WTC11 (cell line): Measurements from ENCODE around the gene TAS1R2. TPM values are rescaled to one million over a fixed set of nuclear protein-coding genes. Genes with fewer than 3 reads are reported as not detected.

ENCODE experiments used
- ATAC-seq: fragments of 200-7000 bp; cut with Tn5 transposase; 2 replicates; pipeline ENCODE4 v1.10.0; 2021; ENCODE audit warnings: mild to moderate bottlenecking, moderate library complexity
- CTCF ChIA-PET: fragments of 300-600 bp; sonication (Branson Sonifier 250); formaldehyde crosslinking; loops from one replicate; lab custom pipeline; 2021; ENCODE audit warnings: antibody characterized with exemption; lab: Charles Lee
- POLR2A ChIA-PET: fragments of 350-600 bp; sonication (Branson Sonifier 250); formaldehyde crosslinking; loops from one replicate; lab custom pipeline; 2021; ENCODE audit warnings: antibody characterized with exemption; lab: Charles Lee
- DNase-seq: peaks from one replicate; pipeline ENCODE4 v3.0.0; 2021; ENCODE audit warnings: low spot score
- H3K27ac Mint-ChIP-seq: 2 replicates; pipeline ENCODE4 v1.8.0; 2021; ENCODE audit warnings: mixed read lengths
- H3K27me3 Mint-ChIP-seq: 2 replicates; pipeline ENCODE4 v1.8.0; 2021; ENCODE audit warnings: low read depth, mild to moderate bottlenecking, moderate library complexity, mixed read lengths
- H3K36me3 Mint-ChIP-seq: 2 replicates; pipeline ENCODE4 v1.8.0; 2021; ENCODE audit warnings: mixed read lengths
- H3K4me1 Mint-ChIP-seq: 2 replicates; pipeline ENCODE4 v1.8.0; 2022; ENCODE audit warnings: mixed read lengths
- H3K4me3 Mint-ChIP-seq: 2 replicates; pipeline ENCODE4 v1.8.0; 2021; ENCODE audit warnings: mild to moderate bottlenecking, moderate library complexity, mixed read lengths
- H3K9me3 Mint-ChIP-seq: 2 replicates; pipeline ENCODE4 v1.8.0; 2021; ENCODE audit warnings: mixed read lengths
- ATF6 ChIP-seq: sonication (generic); formaldehyde crosslinking; IDR thresholded peaks from 2 replicates; pipeline ENCODE4 v1.8.1; 2023; ENCODE audit warnings: mild to moderate bottlenecking, missing genetic modification reagents
- CBFB ChIP-seq: sonication (generic); formaldehyde crosslinking; IDR thresholded peaks from 2 replicates; pipeline ENCODE4 v1.8.1; 2022; ENCODE audit warnings: mild to moderate bottlenecking, low read depth, missing genetic modification reagents
- CREM ChIP-seq: sonication (generic); formaldehyde crosslinking; IDR thresholded peaks from 2 replicates; pipeline ENCODE4 v1.8.1; 2022; ENCODE audit warnings: mild to moderate bottlenecking, missing genetic modification reagents, moderate library complexity
- ELF4 ChIP-seq: sonication (generic); formaldehyde crosslinking; IDR thresholded peaks from 2 replicates; pipeline ENCODE4 v1.8.1; 2022; ENCODE audit warnings: low read depth, mild to moderate bottlenecking, moderate library complexity, missing genetic modification reagents
- FOXP1 ChIP-seq: sonication (generic); formaldehyde crosslinking; IDR thresholded peaks from 2 replicates; pipeline ENCODE4 v1.8.0; 2022; ENCODE audit warnings: missing genetic modification reagents, mild to moderate bottlenecking, moderate library complexity, borderline replicate concordance
- FOXP4 ChIP-seq: sonication (generic); formaldehyde crosslinking; IDR thresholded peaks from 2 replicates; pipeline ENCODE4 v1.8.0; 2022; ENCODE audit warnings: mild to moderate bottlenecking, missing genetic modification reagents
- GRHL2 ChIP-seq: fragments of 250-450 bp; sonication (Bioruptor Pico); IDR thresholded peaks from 2 replicates; pipeline ENCODE4 v1.8.0; 2022; ENCODE audit warnings: mild to moderate bottlenecking, moderate library complexity; ENCODE audit not compliant: insufficient replicate concordance, severe bottlenecking
- HMGXB4 ChIP-seq: sonication (generic); formaldehyde crosslinking; IDR thresholded peaks from 2 replicates; pipeline ENCODE4 v1.8.1; 2023; ENCODE audit warnings: mild to moderate bottlenecking, moderate library complexity, missing genetic modification reagents
- JUN ChIP-seq: sonication (generic); formaldehyde crosslinking; IDR thresholded peaks from 2 replicates; pipeline ENCODE4 v1.8.0; 2023; ENCODE audit warnings: mild to moderate bottlenecking, missing genetic modification reagents
- MAX ChIP-seq: sonication (generic); formaldehyde crosslinking; IDR thresholded peaks from 2 replicates; pipeline ENCODE4 v1.8.0; 2022; ENCODE audit warnings: mild to moderate bottlenecking, missing genetic modification reagents
- MLX ChIP-seq: sonication (generic); formaldehyde crosslinking; IDR thresholded peaks from 2 replicates; pipeline ENCODE4 v1.8.1; 2023; ENCODE audit warnings: mild to moderate bottlenecking, missing genetic modification reagents, moderate library complexity
- MXD4 ChIP-seq: fragments of 250-450 bp; sonication (Bioruptor Pico); IDR thresholded peaks from 2 replicates; pipeline ENCODE4 v1.8.0; 2021; ENCODE audit warnings: mild to moderate bottlenecking, moderate library complexity, borderline replicate concordance
- SMAD3 ChIP-seq: sonication (generic); formaldehyde crosslinking; IDR thresholded peaks from 2 replicates; pipeline ENCODE4 v1.8.0; 2022; ENCODE audit warnings: missing genetic modification reagents, mild to moderate bottlenecking, borderline replicate concordance
- SMAD4 ChIP-seq: sonication (generic); formaldehyde crosslinking; IDR thresholded peaks from 2 replicates; pipeline ENCODE4 v1.8.0; 2022; ENCODE audit warnings: mild to moderate bottlenecking, missing genetic modification reagents
- TCF7 ChIP-seq: sonication (generic); formaldehyde crosslinking; IDR thresholded peaks from 2 replicates; pipeline ENCODE4 v1.8.0; 2022; ENCODE audit warnings: mild to moderate bottlenecking, low read depth, missing genetic modification reagents, moderate library complexity
- TEAD1 ChIP-seq: sonication (generic); formaldehyde crosslinking; IDR thresholded peaks from 2 replicates; pipeline ENCODE4 v1.8.0; 2022; ENCODE audit warnings: mild to moderate bottlenecking, missing genetic modification reagents
- ZBTB21 ChIP-seq: sonication (generic); formaldehyde crosslinking; IDR thresholded peaks from 2 replicates; pipeline ENCODE4 v1.8.1; 2023; ENCODE audit warnings: mild to moderate bottlenecking, missing genetic modification reagents, borderline replicate concordance
- ZNF281 ChIP-seq: sonication (generic); formaldehyde crosslinking; IDR thresholded peaks from 2 replicates; pipeline ENCODE4 v1.8.0; 2023; ENCODE audit warnings: mild to moderate bottlenecking, missing genetic modification reagents
- ZNF416 ChIP-seq: fragments of 250-450 bp; sonication (Bioruptor Pico); IDR thresholded peaks from 2 replicates; pipeline ENCODE4 v1.9.0; 2021; ENCODE audit warnings: mild to moderate bottlenecking, inconsistent platforms
- ZNF512 ChIP-seq: sonication (generic); formaldehyde crosslinking; IDR thresholded peaks from 2 replicates; pipeline ENCODE4 v1.8.1; 2022; ENCODE audit warnings: missing genetic modification reagents, borderline replicate concordance
- total RNA-seq: library from RNA; stranded (reverse); gene quantifications from 3 replicates; pipeline ENCODE4 v1.2.3, GENCODE V29; 2021

The TAS1R2 gene
- total RNA-seq, 1 experiment from 2014 or later: not detected

GRCh38 chr1:18798946-18799345 is 60.5 kb downstream of the TAS1R2 start (continued):
- no peak for TF ChIP-seq MLX

GRCh38 chr1:18798533-18798932 is 60.9 kb downstream of the TAS1R2 start:
- Mint-ChIP-seq H3K4me1 (peaks cover 20% of the 10 kb centered on the region), H3K27ac (no peak overlapping the region), H3K4me3 (no peak overlapping the region), H3K27me3 (peaks cover 4% of the 10 kb centered on the region), H3K36me3 (no peaks in the 10 kb centered on the region), H3K9me3 (no peaks in the 10 kb centered on the region)
- ATAC-seq (no peak), DNase-seq (no peak)
- ChIA-PET POLR2A (no interaction called here), CTCF (interaction anchor here (0.8 kb wide), 1 partner anchor 96 kb away, joined by 3 read pairs; no protein-coding TSS in a partner anchor)
- TF ChIP-seq CBFB (CRISPR knock-in tag): no peak
- TF ChIP-seq ZNF512 (CRISPR knock-in tag): no peak
- no peak for TF ChIP-seq JUN (CRISPR knock-in tag)
- TF ChIP-seq HMGXB4: no peak
- TF ChIP-seq ZNF281 (CRISPR knock-in tag): no peak
- TF ChIP-seq CREM (CRISPR knock-in tag): no peak
- no peak for TF ChIP-seq MAX
- TF ChIP-seq MXD4 (CRISPR knock-in tag): no peak
- no peak for TF ChIP-seq ZNF416
- TF ChIP-seq ATF6 (CRISPR knock-in tag): no peak
- no peak for TF ChIP-seq ELF4 (CRISPR knock-in tag)
- no peak for TF ChIP-seq FOXP1 (CRISPR knock-in tag)
- no peak for TF ChIP-seq SMAD3 (CRISPR knock-in tag)
- TF ChIP-seq TEAD1 (CRISPR knock-in tag): no peak
- no peak for TF ChIP-seq ZBTB21 (CRISPR knock-in tag)
- no peak for TF ChIP-seq FOXP4
- no peak for TF ChIP-seq GRHL2 (CRISPR knock-in tag)
- no peak for TF ChIP-seq SMAD4 (CRISPR knock-in tag)
- TF ChIP-seq TCF7 (CRISPR knock-in tag): no peak
